Measurements from ENCODE around the gene C1orf146. TPM values are rescaled to one million over a fixed set of nuclear protein-coding genes. Genes with fewer than 3 reads are reported as not detected.
"Not testable (repeated sequence)": the region's sequence is repeated elsewhere in the genome, so short reads cannot be mapped to it uniquely, and the experiment has no call there.

C1orf146 gene
- total RNA-seq: not detected
- long read RNA-seq, donor 1: 0 reads
- long read RNA-seq, donor 2: 0 reads

GRCh38 chr1:92217721-92218120, at the start of gene C1orf146:
TSS of gene C1orf146 (plus strand) at chr1:92217915. CDS start at chr1:92231421, 13,506 bp downstream.
- intact Hi-C loops (cut with DNase I): no loop called here
- no peak for DNase-seq (ENCODE audit: low spot score)

GRCh38 chr1:92168657-92169056, 49.1 kb upstream of the C1orf146 start:
- DNase-seq (ENCODE audit: low spot score): no peak
- intact Hi-C loops (cut with DNase I): no loop called here

GRCh38 chr1:92169214-92170005, 48.3 kb upstream of the C1orf146 start:
- DNase-seq (ENCODE audit: low spot score): no peak
- intact Hi-C loops (cut with DNase I): no loop called here

GRCh38 chr1:92184632-92185031, 33.1 kb upstream of the C1orf146 start:
- DNase-seq (ENCODE audit: low spot score): no peak
- intact Hi-C loops (cut with DNase I): no loop called here

GRCh38 chr1:92186081-92186480, 31.6 kb upstream of the C1orf146 start:
- intact Hi-C loops (cut with DNase I): no loop called here

GRCh38 chr1:92188436-92189255, 29.1 kb upstream of the C1orf146 start:
- DNase-seq (ENCODE audit: low spot score): no peak
- intact Hi-C loops (cut with DNase I): no loop called here

More at GRCh38 chr1:92186081-92186480, 31.6 kb upstream of the C1orf146 start:
- no peak for DNase-seq (ENCODE audit: low spot score)

GRCh38 chr1:92191726-92192125, 26.0 kb upstream of the C1orf146 start:
- intact Hi-C loops (cut with DNase I): no loop called here
- no peak for DNase-seq (ENCODE audit: low spot score)

GRCh38 chr1:92192246-92192645, 25.5 kb upstream of the C1orf146 start:
- intact Hi-C loops (cut with DNase I): no loop called here
- no peak for DNase-seq (ENCODE audit: low spot score)

- intact Hi-C loops (cut with DNase I): no loop called here
These were observed 23.2 kb upstream of the C1orf146 start for GRCh38 chr1:92194511-92194910.

GRCh38 chr1:92201973-92202372, 15.7 kb upstream of the C1orf146 start:
- intact Hi-C loops (cut with DNase I): no loop called here

More at GRCh38 chr1:92194511-92194910, 23.2 kb upstream of the C1orf146 start:
- no peak for DNase-seq (ENCODE audit: low spot score)

GRCh38 chr1:92203105-92203504, 14.6 kb upstream of the C1orf146 start:
- intact Hi-C loops (cut with DNase I): no loop called here

More at GRCh38 chr1:92201973-92202372, 15.7 kb upstream of the C1orf146 start:
- no peak for DNase-seq (ENCODE audit: low spot score)

GRCh38 chr1:92210701-92211100, 7.0 kb upstream of the C1orf146 start:
- intact Hi-C loops (cut with DNase I): no loop called here
- no peak for DNase-seq (ENCODE audit: low spot score)

More at GRCh38 chr1:92203105-92203504, 14.6 kb upstream of the C1orf146 start:
- DNase-seq (ENCODE audit: low spot score): no peak

GRCh38 chr1:92211166-92211565, 6.5 kb upstream of the C1orf146 start:
- no peak for DNase-seq (ENCODE audit: low spot score)
- intact Hi-C loops (cut with DNase I): no loop called here

GRCh38 chr1:92218559-92218958, 844 bp downstream of the C1orf146 start:
- intact Hi-C loops (cut with DNase I): no loop called here
- no peak for DNase-seq (ENCODE audit: low spot score)

GRCh38 chr1:92219028-92219427, 1.3 kb downstream of the C1orf146 start:
- intact Hi-C loops (cut with DNase I): no loop called here
- no peak for DNase-seq (ENCODE audit: low spot score)

- intact Hi-C loops (cut with DNase I): no loop called here
- no peak for DNase-seq (ENCODE audit: low spot score)
These were observed 10.7 kb downstream of the C1orf146 start for GRCh38 chr1:92228401-92228800.

- intact Hi-C loops (cut with DNase I): no loop called here
These were observed 13.0 kb downstream of the C1orf146 start for GRCh38 chr1:92230736-92231135.

GRCh38 chr1:92240034-92240433, 22.3 kb downstream of the C1orf146 start:
- intact Hi-C loops (cut with DNase I): no loop called here
- no peak for DNase-seq (ENCODE audit: low spot score)

More at GRCh38 chr1:92230736-92231135, 13.0 kb downstream of the C1orf146 start:
- DNase-seq (ENCODE audit: low spot score): no peak

- intact Hi-C loops (cut with DNase I): no loop called here
- no peak for DNase-seq (ENCODE audit: low spot score)
These were observed 26.7 kb downstream of the C1orf146 start for GRCh38 chr1:92244376-92244775.

- intact Hi-C loops (cut with DNase I); DNase-seq (ENCODE audit: low spot score): not testable (repeated sequence)
These were observed 37.0 kb downstream of the C1orf146 start for GRCh38 chr1:92254714-92255113.

Data from posterior vena cava (tissue), 2 donors.